HuH-7 (cell line): Measurements from ENCODE around the gene GMDS.

Experiments
- DNase-seq: peaks from one replicate; pipeline ENCODE4 v3.0.0; 2011; ENCODE audit warnings: low spot score

The GMDS gene

DNA sequence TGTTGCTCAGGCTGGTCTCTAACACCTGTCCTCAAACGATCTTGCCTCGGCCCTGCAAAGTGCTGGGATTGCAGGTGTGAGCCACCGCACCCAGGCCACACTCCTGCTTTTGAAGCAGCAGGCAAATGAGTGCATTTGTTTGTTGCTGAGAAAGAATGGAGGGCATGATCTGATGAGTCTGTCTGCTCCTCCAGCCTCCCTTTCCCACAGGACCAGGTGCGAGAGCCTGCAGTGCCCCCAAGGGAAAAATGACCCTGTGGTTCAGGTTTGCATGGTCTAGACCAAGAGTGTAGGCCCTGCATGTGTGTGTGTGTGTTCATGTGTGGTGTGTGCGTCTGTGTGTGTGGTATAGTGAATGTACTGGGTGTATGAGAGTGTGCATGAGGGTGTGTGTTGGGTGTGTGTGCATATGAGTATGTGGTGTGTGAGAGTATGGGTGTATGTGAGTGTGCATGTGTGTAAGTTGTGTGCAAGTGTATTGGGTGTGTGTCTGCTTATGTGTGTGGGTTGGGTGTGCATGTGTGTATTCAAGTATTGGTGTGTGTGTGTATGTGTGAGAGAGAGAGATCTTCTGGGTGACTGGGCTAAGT lies 658.4 kb downstream of the GMDS start:
- no peak for DNase-seq

DNA sequence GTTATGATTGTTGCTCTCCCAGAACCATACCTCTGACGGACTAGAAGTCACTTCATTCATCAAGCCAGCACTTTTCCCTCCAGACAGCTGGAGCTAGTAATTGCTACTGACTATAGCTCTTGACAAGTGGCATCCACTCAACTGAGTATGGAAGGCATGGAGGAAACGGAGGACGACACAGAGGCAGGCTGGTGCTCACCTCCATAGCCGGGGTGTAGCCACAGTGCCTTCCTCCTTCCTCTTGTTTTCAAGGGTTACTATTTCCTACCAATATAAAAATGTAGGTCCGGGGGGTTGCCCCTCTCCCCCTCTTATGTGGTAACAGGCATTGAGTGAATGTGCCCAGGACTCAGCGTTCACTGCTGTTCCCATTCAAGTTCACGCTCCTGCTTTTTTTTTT lies 659.1 kb downstream of the GMDS start:
- no peak for DNase-seq

DNA sequence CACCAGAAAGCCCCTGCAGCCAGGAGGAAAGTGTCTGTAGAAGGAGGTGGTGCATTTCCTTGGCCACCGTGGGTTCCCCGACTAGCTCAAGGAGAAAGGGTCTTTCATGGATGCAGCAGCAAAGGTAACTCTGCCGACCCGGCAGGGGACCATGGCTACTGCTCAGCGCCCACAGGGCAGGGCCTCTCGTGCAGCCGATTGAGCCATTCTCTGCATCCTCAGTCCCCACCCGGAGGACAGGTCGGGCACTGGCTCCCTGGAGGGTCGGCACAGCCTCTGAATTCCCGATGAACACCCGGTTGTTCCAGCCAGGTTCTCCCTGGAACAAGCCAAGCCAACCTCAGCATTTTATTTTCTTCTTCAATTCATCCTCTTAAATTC lies 659.7 kb downstream of the GMDS start:
- DNase-seq: no peak

DNA sequence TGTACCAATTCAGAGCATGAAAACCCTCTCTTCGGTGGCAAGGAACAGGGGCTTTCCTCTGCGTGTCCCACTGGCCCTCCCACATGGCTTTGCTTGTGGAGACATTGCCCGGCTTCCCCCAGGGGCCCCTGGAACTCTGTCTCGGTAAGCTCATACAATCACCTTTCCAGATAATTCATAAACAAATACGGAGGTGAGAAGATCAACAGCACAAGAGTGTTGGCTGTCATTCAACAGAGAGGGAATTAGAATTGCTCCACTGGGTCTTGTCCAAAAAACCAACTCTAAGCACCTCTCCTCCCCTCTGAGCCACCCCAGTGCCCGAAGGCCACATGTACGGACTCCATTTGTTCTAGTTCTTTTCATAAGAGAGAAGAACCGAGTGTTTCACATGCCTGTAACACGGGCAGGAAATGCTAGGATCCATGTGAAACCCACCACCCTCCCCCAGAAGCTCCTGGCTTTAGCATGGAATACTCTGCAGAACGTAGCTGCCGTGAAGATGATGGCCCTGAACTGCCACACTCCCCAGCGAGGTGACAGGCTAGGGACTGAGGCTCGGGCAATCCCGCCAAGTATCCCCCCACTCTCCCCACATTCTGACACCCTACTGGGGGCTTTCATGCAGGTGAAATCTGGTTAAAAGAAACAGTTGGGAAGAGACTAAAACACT lies 660.3 kb downstream of the GMDS start:
- DNase-seq: no peak

DNA sequence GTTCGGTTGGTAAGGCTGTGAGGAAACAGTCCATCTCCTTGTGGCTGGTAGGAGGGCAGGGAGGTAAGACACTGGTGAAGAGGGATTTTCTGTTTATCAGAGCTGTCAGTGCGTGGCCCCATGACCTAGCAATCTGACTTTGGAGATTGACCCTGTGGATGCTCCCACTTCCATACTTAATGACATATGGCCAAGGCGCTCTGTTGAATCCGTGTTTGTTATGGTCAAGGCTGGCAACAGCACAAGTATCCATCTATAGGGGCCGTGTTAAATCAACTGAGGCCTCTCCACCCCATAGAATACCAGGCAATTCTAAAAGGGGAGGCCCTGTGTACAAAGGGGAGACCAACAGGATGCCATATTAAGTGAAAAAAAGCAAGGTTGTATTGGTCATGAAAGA lies 661.3 kb downstream of the GMDS start:
- no peak for DNase-seq

DNA sequence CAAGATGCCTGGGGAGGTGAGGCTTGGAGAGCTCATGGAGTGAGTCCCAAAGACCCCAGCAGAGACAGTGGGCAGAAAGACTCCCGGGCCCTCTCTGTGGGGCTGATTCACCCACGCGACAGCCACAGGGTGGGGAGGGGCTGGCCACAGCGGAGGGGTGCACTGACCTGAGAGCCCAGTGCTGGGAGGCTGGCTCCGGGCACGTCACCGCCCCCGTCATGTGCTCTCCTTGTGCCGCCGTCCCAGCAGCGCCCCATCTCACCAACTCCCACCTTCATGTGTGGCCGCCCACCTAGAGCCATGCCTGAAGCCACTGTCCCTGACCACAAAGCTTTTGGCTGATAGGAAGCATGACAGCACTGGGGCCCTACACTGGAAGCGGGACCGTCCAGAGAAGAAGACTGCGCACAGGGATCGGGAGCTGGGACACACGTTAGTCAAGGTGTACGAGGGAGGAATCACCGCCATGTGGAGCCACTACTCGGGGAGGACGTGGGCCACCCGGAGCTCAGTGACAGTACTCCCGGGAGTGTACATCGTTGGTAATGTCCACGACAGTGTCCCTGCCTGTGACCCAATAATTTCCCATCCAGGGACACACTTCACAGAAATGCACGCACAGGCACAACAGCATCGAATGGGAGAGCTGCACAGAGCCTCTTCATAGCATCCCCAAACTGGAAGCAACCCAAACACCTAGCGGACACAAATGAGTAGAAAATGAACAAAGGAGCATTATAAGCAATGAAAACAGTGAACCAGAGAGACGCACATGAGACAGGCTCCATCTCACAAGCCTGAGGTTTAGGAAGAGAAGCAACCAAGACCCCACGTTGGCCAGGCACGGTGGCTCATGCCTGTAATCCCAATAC lies 664.0 kb downstream of the GMDS start:
- DNase-seq: no peak

DNA sequence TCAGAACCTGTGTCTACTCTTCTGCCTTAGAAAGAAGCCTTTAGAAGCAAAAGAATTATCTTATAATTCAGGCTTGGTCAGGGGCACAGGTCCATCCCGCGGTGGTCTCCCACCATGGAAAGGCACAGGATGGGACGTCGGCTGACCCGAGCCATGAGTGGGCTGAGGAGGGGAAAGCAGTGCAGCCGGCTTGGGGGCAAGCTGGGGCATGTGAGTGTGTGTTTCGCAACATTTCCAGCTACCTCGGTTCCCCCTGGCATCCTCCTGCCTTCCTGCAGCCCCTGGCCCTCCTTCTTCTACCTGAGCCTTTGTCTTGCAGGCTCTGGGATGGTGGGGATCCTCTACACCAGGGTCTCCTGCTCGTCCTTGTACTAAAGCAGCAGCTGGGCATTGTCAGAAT lies 664.8 kb downstream of the GMDS start:
- DNase-seq: no peak

DNA sequence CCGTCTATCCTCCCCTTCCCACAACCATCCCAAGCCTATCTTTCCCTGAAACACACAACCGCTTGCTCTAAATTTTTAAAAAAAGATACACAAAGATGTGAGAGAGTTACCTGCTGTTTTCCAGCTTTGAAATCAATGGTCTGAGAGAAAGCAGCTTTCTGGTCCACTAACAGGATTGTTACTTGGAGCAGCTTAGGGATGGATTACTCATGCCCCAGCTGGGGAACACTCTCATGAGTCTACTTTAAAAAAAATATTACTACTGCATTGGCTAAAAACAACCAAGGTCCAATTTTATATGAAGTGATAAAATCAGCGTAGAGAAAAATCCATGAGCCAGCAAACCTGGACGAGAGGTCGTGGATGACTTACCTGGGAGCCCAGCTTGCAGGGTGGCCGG lies 665.3 kb downstream of the GMDS start:
- DNase-seq: no peak

DNA sequence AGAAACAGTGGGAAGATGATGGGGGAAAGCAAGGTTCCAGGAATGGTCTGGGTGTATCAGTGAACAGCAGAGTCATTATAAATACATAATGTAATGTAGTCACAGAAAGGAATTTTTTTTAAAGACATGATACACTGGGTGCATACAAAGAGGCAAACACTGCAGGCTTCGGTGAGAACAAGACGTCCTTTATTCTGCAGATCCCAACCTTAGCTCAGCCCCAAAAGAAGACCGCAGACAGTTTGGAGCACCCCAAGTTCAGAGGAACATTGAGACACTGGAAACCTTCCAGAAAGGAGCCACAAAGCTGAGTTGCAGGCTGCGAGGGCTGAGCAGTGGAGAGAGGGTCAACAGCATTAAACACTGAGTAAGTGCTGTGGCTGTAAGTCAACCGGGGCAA lies 666.3 kb downstream of the GMDS start:
- no peak for DNase-seq

DNA sequence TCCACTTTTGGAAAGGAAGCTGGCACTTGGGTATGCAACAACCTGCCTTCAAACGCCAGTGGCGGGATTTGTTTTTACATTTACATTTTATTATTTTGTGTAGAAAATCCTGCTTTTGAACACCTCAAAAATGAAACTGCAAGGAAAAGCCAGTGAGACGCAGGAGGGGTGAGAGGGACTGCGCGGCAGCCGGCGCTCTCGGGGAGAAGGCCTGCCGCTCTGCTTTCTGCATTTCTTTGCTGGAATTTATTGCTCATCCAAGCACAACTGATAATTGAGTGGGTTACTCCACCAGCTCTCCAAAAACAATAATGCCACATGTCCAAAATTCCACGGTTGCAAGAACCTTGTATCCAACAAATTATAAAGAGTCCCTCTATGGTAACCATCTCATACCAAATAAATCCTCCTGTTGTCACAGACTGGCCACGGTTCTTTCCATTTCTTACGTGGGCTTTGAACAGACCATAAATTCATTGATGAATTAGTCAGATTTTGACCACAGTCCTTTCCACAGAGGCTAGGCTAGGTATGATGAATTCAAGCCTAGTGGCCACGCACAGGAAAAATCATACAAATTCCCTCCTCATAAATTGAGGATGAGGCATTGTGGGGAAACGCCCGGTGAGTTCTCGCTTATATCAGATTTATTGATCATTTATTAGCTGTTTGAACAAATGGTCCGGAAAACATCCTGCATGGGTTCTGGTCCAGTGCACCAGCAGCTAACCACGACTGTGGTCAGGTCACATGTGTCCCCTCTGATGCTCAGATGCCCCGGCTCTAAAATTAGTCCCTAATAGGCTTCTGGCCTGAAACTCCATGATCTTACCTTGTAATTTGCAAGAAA lies 667.3 kb downstream of the GMDS start:
- no peak for DNase-seq

DNA sequence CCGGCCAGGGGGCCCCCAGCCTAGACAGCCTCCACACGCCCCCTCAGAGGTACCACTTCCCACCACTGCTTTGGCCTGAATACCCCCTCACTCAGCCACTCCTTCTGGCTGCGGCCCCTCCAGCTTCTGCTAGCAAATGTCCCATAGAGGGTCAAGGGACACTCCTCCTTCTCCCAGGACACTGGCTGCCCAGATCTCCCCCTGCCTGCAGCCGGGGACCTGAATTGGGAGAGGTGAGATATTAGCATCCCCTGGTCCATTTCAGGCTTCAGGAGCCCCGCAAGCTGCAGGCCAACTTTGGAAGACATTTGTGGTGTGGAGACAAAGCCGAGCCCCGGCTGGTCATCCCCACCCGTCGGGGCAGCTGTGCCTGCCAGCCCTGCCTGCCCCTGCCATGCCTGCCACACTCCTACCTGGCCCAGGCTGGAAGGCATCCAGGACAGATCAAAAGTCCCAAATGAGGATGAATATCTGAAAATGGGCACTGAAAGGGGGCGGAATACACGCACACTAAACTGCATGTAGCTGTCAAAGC lies 668.2 kb downstream of the GMDS start:
- DNase-seq: no peak

DNA sequence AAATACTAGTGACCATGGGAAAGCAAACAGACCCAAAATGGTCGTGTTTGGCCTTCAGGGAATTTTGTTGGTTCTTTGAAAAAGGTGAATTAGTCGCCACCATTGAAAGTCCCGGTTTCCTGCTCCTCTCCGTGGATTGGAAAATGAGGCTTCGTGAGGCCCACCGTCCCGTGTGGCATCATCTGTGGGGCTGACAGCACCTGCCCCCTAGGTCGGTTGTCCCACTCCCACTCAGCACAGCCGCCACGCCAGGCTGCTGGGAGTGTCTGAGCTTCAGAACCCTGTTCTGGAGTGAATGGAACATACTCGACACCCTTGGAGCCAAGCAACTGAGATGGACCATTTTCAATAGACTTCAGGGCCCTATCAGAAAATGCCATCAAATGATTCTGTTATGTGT lies 668.7 kb downstream of the GMDS start:
- no peak for DNase-seq

DNA sequence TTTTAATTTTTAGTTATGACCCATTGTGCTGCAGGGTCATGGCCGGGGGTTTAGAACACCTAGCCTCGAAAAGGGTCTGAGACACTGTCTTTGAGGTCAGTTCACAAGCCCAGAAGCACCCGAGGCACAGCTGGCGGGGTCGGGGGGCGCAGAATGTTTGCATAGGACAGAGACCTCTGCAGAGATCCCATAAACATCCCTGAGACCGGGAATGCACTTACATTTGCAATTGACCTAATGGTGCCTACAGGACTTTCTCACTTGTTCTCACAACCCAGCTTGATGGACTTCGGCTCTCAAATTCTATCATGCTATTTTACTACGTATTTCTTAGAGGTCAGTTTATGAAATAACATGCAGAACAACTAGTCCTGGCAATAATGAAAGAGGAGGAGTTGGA lies 669.2 kb downstream of the GMDS start:
- DNase-seq: no peak

DNA sequence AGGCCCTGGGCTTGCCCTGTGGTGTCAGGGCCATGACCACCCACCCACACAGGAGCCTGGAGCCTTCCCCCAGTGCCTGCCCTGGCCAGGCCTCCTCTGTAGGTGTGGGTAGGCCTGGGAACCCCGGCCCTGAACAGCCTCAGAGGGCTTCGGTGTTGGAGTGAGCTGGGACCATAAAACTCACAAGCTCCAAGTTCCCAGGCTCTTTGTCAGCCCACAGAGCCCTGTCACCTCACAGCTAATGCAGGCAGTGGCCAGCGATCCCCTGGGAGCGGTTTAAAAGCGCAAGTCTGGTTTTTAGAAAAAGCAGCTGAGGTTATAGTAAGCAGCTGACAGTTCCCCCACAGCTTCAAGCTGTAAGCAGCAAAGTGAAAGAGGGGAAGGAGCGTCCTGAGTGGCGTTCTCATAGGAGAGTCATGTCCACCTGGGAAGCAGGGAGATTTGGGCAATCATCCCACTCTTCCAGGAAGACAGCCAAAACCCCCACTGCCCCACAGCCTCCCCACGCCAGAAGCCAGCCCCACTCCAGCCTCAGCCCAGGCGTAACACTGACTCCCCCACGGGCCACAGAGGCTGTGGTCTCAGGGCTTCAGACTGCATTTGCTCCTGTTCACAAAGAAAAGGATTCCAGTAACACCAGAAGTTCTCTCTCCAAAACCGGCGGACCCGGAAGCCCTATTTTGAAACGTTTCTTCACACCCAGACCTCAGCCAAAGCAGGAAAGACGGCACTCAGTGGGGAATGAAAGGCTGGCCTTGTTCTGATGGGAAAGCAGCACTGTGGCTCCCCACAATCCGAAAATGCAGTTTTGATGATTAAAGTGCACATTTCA lies 670.0 kb downstream of the GMDS start:
- no peak for DNase-seq

DNA sequence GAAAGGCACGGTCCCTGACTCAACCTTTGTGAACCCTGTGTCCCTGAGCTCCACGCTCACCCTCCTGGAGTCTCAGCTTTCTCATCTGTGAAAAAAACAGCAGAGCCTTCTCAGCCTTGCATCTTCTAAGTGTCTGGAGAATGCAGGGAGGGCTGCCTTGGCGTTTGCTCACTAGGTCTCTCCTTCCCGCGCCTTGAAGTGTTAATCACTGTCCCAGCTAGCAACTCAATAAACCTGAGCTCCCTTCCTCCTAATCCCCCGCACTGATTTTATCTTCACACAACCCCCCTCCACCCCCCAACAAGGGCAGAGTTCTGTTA lies 670.6 kb downstream of the GMDS start:
- DNase-seq: no peak

DNA sequence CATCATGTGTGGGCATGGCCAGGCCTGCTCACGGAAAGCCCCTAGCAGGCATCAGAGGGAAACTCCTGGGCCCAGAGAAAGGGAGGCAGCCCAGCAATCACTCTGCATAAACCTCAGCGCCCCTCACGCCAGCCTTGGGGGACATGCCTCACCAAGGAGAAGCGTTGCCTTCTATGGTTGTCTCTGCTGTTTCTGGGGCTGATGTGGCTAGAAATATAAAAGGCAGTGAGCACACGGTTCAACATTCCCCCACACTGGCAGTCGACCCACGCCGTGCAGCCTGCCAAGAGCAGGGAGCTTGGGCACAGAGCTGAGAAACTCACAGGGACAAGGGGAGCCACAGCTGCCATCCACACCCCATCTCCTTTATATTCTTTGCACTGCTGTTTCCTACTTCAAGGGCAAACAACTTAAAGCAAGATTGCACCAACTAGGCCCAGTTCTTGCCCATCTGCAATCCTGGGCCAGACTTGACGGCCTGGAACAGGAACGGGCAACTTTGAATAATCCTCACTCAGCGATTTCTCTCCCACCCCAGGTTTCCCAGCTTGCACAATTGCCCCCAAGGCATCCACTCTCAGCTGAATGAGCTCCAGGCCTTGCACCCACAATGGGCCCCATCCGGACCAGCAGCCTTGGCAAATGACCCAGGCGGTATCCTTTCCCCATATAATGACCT lies 671.2 kb downstream of the GMDS start:
- DNase-seq: no peak
